GM15510 (cell line): Measurements from ENCODE around the gene TMEM214.
A peak's percentile ranks its signal among the peaks of the same experiment; 100 is the strongest.

Experiments used
- POLR2A ChIP-seq: IDR thresholded peaks from 3 replicates; pipeline ENCODE4 v1.6.1; 2011; ENCODE audit warnings: borderline replicate concordance; ENCODE audit not compliant: insufficient read length; ENCODE audit errors: extremely low read depth

TMEM214 gene

GRCh38 chr2:27069961-27070618, 37.3 kb downstream of the TMEM214 start:
- TF ChIP-seq POLR2A = no peak

- no peak for TF ChIP-seq POLR2A
Measured at GRCh38 chr2:27070653-27071276, 38.0 kb downstream of the TMEM214 start.

GRCh38 chr2:27071277-27071989, 38.7 kb downstream of the TMEM214 start, which contains the start of gene OST4:
TSS of gene OST4 (minus strand) at chr2:27071654.
- peak; percentile 91 for TF ChIP-seq POLR2A

DNA sequence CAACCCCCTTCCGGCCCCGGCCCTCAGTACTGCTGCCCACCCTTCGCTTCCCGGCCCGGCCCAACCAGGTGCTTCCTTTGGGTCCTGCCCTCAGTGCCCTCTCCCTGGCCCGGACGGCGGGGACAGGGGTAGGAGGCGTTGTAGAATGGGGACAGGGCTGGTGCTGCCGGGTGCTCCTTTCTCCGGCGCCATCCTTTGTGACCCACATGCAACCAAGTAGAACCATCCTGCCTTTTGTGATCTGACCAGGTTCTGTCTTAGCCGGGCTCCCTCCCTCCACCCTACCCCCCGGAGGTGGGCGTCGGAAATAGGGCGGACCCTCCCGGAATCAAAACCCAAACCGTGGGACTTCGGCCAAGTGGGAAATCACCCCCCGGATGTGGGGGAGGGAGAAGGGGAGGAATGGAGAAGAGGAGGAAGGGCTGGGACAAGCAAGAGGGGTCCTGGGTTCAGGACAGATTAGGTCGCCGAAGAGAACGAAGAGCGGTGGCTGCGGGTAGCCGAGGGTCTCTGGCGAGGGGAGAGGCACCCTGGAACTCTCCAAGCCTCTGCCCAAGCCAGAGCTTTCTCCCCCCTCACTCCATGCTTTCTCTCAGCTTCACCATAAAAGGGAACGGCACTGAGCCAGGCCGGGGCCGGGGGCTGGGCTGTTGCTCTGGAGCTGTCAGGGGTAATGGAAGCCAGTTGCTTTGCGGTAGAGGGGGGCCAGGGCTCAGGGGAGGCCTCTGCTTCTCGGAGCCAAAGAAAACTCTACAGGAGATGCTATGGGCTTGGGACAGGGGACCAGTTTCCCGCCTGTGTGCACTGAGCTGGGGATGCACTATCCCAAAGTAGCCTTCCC, 39.4 kb downstream of the TMEM214 start:
- no peak for TF ChIP-seq POLR2A

- no peak for TF ChIP-seq POLR2A
Measured at GRCh38 chr2:27072920-27073319, 40.2 kb downstream of the TMEM214 start.

DNA sequence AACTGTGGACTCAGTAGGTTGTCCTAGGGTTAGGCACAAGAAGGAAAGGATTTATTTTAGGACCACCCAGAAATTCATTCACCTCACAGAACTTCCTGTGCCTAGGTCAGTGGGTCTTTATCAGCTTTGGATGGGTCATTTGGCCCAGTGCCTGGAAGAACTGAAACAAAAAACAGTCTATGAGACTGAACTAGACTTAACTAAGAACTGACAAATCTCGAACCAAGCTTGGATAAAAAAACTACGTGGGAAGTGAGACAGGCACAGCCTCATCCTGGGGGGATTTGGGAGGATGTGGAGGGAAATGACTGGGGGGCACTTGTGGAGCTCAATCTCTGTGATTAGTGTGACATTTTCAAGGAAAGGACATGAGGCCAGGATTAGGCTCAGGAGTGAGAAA, 41.0 kb downstream of the TMEM214 start:
- TF ChIP-seq POLR2A = no peak

DNA sequence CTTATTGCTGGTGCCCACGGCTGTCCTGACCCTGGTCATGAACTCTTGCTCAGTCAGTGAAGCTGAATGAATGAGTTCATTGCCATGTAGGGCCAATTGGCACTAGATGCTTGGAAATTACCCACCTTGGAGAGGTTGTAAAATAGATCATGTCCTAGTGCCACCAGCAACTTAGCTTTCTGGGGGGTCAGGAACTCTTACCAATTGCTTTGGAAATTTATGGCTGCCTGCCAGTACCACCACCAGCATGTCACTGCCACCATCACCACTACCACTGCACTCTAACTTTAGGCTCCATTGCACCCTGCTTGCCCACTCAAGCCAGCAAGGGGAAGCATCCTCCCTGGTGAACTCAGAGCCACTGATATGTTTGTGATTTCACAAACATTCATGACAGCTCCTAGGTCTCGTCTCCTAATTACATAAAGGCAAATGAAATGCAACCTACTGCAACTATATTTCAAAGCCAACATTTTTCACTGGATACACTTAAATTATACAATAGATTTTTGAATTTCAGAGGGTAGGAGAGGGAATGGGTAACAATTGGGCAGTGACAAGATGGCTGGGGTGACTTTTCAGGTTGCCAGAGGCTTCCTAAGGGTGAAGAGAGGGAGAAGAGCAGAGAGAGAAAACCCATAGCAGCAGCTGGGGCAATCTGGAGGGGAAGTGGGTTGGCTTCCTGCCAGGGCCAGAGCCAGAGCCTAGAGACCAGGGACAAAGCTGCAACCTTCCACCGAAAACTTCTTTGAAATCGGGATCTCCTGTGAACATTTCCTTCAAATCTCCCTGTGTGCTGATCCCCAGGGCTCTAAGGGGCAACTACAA, 42.2 kb downstream of the TMEM214 start:
- TF ChIP-seq POLR2A = no peak

GRCh38 chr2:27076323-27076722, 43.6 kb downstream of the TMEM214 start:
- no peak for TF ChIP-seq POLR2A

GRCh38 chr2:27077231-27077630, 44.5 kb downstream of the TMEM214 start:
- no peak for TF ChIP-seq POLR2A

GRCh38 chr2:27078267-27079194, 45.8 kb downstream of the TMEM214 start, which contains the start of gene EMILIN1:
TSS of gene EMILIN1 (plus strand) at chr2:27078615. CDS start at chr2:27079066, 451 bp downstream.
- TF ChIP-seq POLR2A = no peak

DNA sequence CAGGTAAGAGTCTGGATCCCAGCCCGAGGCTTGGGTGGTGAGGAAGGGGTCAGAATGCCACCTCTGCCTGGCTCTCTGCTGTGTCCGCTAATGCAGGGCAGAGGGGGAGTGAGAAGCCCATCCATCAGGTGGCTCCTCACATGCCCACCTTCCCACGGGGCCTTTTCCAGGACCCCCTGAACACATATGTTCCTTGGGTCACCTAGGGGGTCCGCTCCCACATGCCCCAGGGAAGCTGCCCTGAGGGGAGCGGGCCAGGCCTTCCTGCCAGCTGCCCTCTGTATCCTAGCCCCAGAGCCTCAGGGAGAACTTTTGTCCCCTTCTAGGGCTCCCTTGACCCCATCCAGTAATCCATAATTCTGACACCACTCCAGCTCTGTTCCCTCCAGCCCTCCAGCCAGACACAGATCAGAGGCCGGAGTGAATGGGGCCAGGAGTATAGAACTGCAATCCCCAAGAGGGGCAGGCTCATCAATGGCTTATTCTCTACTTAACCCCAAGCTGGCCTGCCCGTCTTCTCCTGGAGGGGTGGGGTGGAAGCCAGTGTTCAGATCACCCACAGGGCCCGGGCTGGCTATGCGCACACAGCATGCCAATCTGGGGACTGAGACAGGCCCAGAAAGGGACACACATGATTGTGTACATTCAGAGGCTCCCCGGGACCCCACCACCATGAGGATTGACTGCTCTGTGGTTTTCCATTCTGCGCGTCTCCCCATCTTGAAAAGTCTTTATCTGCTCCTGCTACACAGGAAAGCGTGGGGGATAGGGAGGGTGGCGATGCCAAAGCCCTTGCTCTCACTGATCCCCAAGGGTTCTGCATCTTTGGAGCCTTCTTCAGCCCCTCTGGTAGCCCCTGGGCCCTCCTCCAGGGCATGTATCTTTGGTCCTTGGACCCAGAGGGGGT, 46.7 kb downstream of the TMEM214 start:
- TF ChIP-seq POLR2A = no peak

DNA sequence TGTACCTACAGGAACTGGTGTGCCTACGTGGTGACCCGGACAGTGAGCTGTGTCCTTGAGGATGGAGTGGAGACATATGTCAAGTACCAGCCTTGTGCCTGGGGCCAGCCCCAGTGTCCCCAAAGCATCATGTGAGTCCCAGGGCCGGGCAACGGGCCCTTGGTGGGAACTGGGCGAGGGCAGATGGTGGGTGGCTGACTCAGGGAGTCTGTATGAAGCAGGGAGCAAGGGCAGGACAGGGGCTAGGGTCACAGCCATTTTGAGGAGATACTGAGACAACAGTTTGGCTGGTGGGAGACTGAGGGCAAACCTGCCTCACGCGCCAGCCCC, 47.3 kb downstream of the TMEM214 start:
- TF ChIP-seq POLR2A = no peak
